Breast epithelium (tissue), 3 donors: ENCODE measurements around the gene SLC16A5.

Experiments
- CTCF ChIP-seq, 3 donors: fragments of 450-650 bp; IDR thresholded peaks; one replicate each; pipeline ENCODE4 v1.5.1; 2016 to 2017; ENCODE audit warnings: antibody characterized with exemption in 3 of 3, mild to moderate bottlenecking in 3 of 3, moderate library complexity in 3 of 3
- POLR2A ChIP-seq: fragments of 450-650 bp; IDR thresholded peaks from one replicate; pipeline ENCODE4 v1.6.1; 2016; ENCODE audit warnings: antibody characterized with exemption, mild to moderate bottlenecking, moderate library complexity
- POLR2AphosphoS5 ChIP-seq, 3 donors: sonication (generic); formaldehyde crosslinking; IDR thresholded peaks; one replicate each; pipeline ENCODE4 v1.6.1; 2017; ENCODE audit warnings: antibody characterized with exemption in 3 of 3

- no peak for TF ChIP-seq CTCF (IDR thresholded peaks at IDR 0.05)
- no peak for TF ChIP-seq POLR2A
- no peak for TF ChIP-seq POLR2AphosphoS5 (IDR thresholded peaks at IDR 0.05)
Observed at GRCh38 chr17:75151930-75152329, 64.2 kb downstream of the SLC16A5 start.
